SK-N-SH (cell line): Measurements from ENCODE around the gene EXOC4. TPM values are rescaled to one million over a fixed set of nuclear protein-coding genes. Genes with fewer than 3 reads are reported as not detected.

Experiments used
- CTCF ChIA-PET: fragments of 300-600, 350-600 bp; formaldehyde crosslinking; extraction: SDS; loops from one replicate; lab custom pipeline; 2021; lab: Yijun Ruan, JAX
- POLR2A ChIA-PET: fragments of 350-600 bp; sonication (Branson Sonifier 250); formaldehyde crosslinking; extraction: SDS; loops from one replicate; lab custom pipeline; 2020; ENCODE audit warnings: antibody characterized with exemption, inconsistent platforms; lab: Yijun Ruan, JAX
- DNase-seq: peaks from one replicate; pipeline ENCODE4 v3.0.0; 2012
- H2AFZ ChIP-seq: fragments of 200-600 bp; sonication (generic); 2 replicates; pipeline ENCODE4 v1.8.1; 2016; ENCODE audit warnings: antibody characterized with exemption, mild to moderate bottlenecking, low read depth
- H3F3A ChIP-seq: fragments of 200-600 bp; sonication (generic); replicated peaks from 2 replicates; pipeline ENCODE3; 2016; ENCODE audit warnings: antibody characterized with exemption, mild to moderate bottlenecking; ENCODE audit not compliant: insufficient read depth
- H3K27ac ChIP-seq, 2 experiments: fragments of 200-500 bp in 1 of 2; fragments of 200-600 bp in 1 of 2; sonication (Bioruptor generic) in 1 of 2; sonication (generic), shearing (Covaris generic) in 1 of 2; 2 replicates each; pipeline versions ENCODE4 v1.5.1 to v1.6.1; 2014 to 2016; ENCODE audit warnings: low read depth in 2 of 2, inconsistent platforms in 1 of 2, low read length in 1 of 2, mild to moderate bottlenecking in 1 of 2, mixed read lengths in 1 of 2
- H3K27me3 ChIP-seq: fragments of 200-600 bp; sonication (generic), shearing (Covaris generic); 2 replicates; pipeline ENCODE4 v1.6.1; 2016; ENCODE audit warnings: mixed run types; ENCODE audit not compliant: insufficient read depth
- H3K36me3 ChIP-seq, 2 experiments: fragments of 200-500 bp in 1 of 2; fragments of 200-600 bp in 1 of 2; sonication (Bioruptor generic) in 1 of 2; sonication (generic) in 1 of 2; replicated peaks in 1 of 2; 2 replicates each; pipeline versions ENCODE3 to v1.5.1; 2014 to 2016; ENCODE audit warnings: low read length in 1 of 2, mild to moderate bottlenecking in 1 of 2; ENCODE audit not compliant: insufficient read depth in 2 of 2, control insufficient read depth in 1 of 2
- H3K4me1 ChIP-seq, 2 experiments: fragments of 200-500 bp in 1 of 2; fragments of 200-600 bp in 1 of 2; sonication (Bioruptor generic) in 1 of 2; sonication (generic), shearing (Covaris generic) in 1 of 2; 2 replicates each; pipeline versions ENCODE4 v1.5.1 to v1.6.1; 2014 to 2016; ENCODE audit warnings: low read depth in 1 of 2, low read length in 1 of 2, mixed run types in 1 of 2; ENCODE audit not compliant: insufficient read depth in 2 of 2, control insufficient read depth in 1 of 2
- H3K4me2 ChIP-seq: fragments of 200-600 bp; sonication (generic), shearing (Covaris generic); 2 replicates; pipeline ENCODE4 v1.6.1; 2017; ENCODE audit warnings: mixed run types
- H3K4me3 ChIP-seq, 2 experiments: fragments of 200-500 bp in 1 of 2; fragments of 200-600 bp in 1 of 2; sonication (Bioruptor generic) in 1 of 2; sonication (generic), shearing (Covaris generic) in 1 of 2; 2 replicates each; pipeline versions ENCODE4 v1.5.1 to v1.8.1; 2014 to 2016; ENCODE audit warnings: low read depth in 2 of 2, inconsistent platforms in 1 of 2, low read length in 1 of 2, mild to moderate bottlenecking in 1 of 2, mixed read lengths in 1 of 2, moderate library complexity in 1 of 2
- H3K79me2 ChIP-seq: fragments of 200-600 bp; sonication (generic); 2 replicates; pipeline ENCODE4 v1.8.1; 2017; ENCODE audit warnings: mild to moderate bottlenecking; ENCODE audit not compliant: insufficient read depth
- H3K9ac ChIP-seq: fragments of 200-600 bp; sonication (generic); 2 replicates; pipeline ENCODE4 v1.6.1; 2017; ENCODE audit warnings: mixed run types
- H3K9me2 ChIP-seq: fragments of 200-600 bp; sonication (generic); 2 replicates; pipeline ENCODE4 v1.6.1; 2017; ENCODE audit warnings: mixed run types
- H3K9me3 ChIP-seq: fragments of 200-600 bp; sonication (generic); 2 replicates; pipeline ENCODE4 v1.6.1; 2017; ENCODE audit warnings: mixed run types, mild to moderate bottlenecking, moderate library complexity
- H4K20me1 ChIP-seq: fragments of 200-600 bp; sonication (generic); 2 replicates; pipeline ENCODE4 v1.6.1; 2017; ENCODE audit warnings: mild to moderate bottlenecking, mixed run types; ENCODE audit not compliant: insufficient read depth
- EP300 ChIP-seq, 2 experiments: IDR thresholded peaks; 2 replicates each; pipeline versions ENCODE4 v1.4.0 to v1.6.1; 2012; ENCODE audit warnings: borderline replicate concordance in 1 of 2, low read depth in 1 of 2, low read length in 1 of 2
- EZH2phosphoT487 ChIP-seq: fragments of 200-600 bp; sonication (generic); IDR thresholded peaks from 2 replicates; pipeline ENCODE4 v1.6.1; 2017; ENCODE audit warnings: low read depth, mixed run types, mild to moderate bottlenecking, antibody characterized with exemption, moderate library complexity, borderline replicate concordance
- FOSL2 ChIP-seq: IDR thresholded peaks from 2 replicates; pipeline ENCODE4 v1.4.0; 2012; ENCODE audit warnings: low read depth, mild to moderate bottlenecking, moderate library complexity, borderline replicate concordance
- FOXM1 ChIP-seq: IDR thresholded peaks from 2 replicates; pipeline ENCODE4 v1.4.0; 2012; ENCODE audit warnings: low read depth, mild to moderate bottlenecking
- GATA2 ChIP-seq: sonication (generic); formaldehyde crosslinking; IDR thresholded peaks from 2 replicates; pipeline ENCODE4 v1.5.0; 2020; ENCODE audit warnings: mild to moderate bottlenecking, missing genetic modification reagents
- RAD21 ChIP-seq: IDR thresholded peaks from 2 replicates; pipeline ENCODE4 v1.6.1; 2012; ENCODE audit warnings: mild to moderate bottlenecking, low read length
- RFX5 ChIP-seq: IDR thresholded peaks from 2 replicates; pipeline ENCODE4 v1.6.1; 2012; ENCODE audit warnings: mild to moderate bottlenecking, improper control_type of control experiment, low read length
- SIN3A ChIP-seq: IDR thresholded peaks from 2 replicates; pipeline ENCODE4 v1.6.1; 2012; ENCODE audit warnings: low read depth, mild to moderate bottlenecking, low read length, moderate library complexity, borderline replicate concordance
- TAF1 ChIP-seq: IDR thresholded peaks from 2 replicates; pipeline ENCODE4 v1.6.1; 2012; ENCODE audit warnings: low read depth, mild to moderate bottlenecking, low read length, moderate library complexity, borderline replicate concordance
- TCF12 ChIP-seq: IDR thresholded peaks from 2 replicates; pipeline ENCODE4 v1.4.0; 2012
- YY1 ChIP-seq: IDR thresholded peaks from 2 replicates; pipeline ENCODE4 v1.4.0; 2012; ENCODE audit warnings: low read depth, mild to moderate bottlenecking
- WGBS: methylation state at CpG from one replicate; pipeline ENCODE4 v1.1.6; 2017; ENCODE audit warnings: low lambda C conversion rate; 5-methylcytosine and 5-hydroxymethylcytosine counted together
- polyA plus RNA-seq, 3 experiments: library from polyadenylated mRNA; depleted of rRNA; stranded (reverse); fragments of >200 nt; gene quantifications; 2 replicates each; pipeline ENCODE4 v1.2.3, GENCODE V29; 2012
- TF ChIP-seq, protein P1 (sequence below): fragments of 150-350 bp; IDR thresholded peaks from 2 replicates; pipeline ENCODE4 v1.6.1; 2017; ENCODE audit warnings: antibody characterized with exemption, low read length, low read depth, borderline replicate concordance

The EXOC4 gene
- polyA plus RNA-seq, 1 of the 3 experiments (the other 2 are of a cell fraction), result 37.3 TPM

GRCh38 chr7:133633055-133633454 lies 380.2 kb downstream of the EXOC4 start:
- no peaks in the 10 kb centered on the region for H3K9me3 ChIP-seq
- POLR2A ChIA-PET, result no interaction called here
- peaks cover 6% of the 10 kb centered on the region for H3F3A ChIP-seq
- CTCF ChIA-PET, result interaction anchor here (0.8 to 1.8 kb wide), 2 partner anchors 13 to 110 kb away, joined by 3 to 5 read pairs; no protein-coding TSS in a partner anchor
- H3K27me3 ChIP-seq, result no peaks in the 10 kb centered on the region
- no peak overlapping the region for H2AFZ ChIP-seq
- H3K4me1 ChIP-seq, result peaks cover 0 to 2% of the 10 kb centered on the region in 2 experiments; a peak in 2 of 4 replicates
- H3K9me2 ChIP-seq, result no peaks in the 10 kb centered on the region
- no peak overlapping the region for H3K4me3 ChIP-seq
- WGBS, result 48% methylated on average over 2 of the region's 2 CpGs
- H3K36me3 ChIP-seq, result peaks cover 18 to 31% of the 10 kb centered on the region in 2 experiments
- H3K27ac ChIP-seq, result no peak overlapping the region
- no peak for DNase-seq
- H3K9ac ChIP-seq, result no peak overlapping the region
- H4K20me1 ChIP-seq, result no peaks in the 10 kb centered on the region
- H3K79me2 ChIP-seq, result no peaks in the 10 kb centered on the region
- H3K4me2 ChIP-seq, result no peak overlapping the region
- no peak for TF ChIP-seq FOSL2
- TF ChIP-seq FOXM1, result no peak
- no peak for TF ChIP-seq TAF1
- no peak for TF ChIP-seq GATA2 (CRISPR knock-in tag)
- TF ChIP-seq RAD21, result no peak
- no peak for TF ChIP-seq TCF12
- no peak for TF ChIP-seq EZH2phosphoT487
- TF ChIP-seq, protein P1, sequence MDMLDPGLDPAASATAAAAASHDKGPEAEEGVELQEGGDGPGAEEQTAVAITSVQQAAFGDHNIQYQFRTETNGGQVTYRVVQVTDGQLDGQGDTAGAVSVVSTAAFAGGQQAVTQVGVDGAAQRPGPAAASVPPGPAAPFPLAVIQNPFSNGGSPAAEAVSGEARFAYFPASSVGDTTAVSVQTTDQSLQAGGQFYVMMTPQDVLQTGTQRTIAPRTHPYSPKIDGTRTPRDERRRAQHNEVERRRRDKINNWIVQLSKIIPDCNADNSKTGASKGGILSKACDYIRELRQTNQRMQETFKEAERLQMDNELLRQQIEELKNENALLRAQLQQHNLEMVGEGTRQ, result no peak
- TF ChIP-seq SIN3A, result no peak
- no peak for TF ChIP-seq RFX5
- no peak for TF ChIP-seq YY1

GRCh38 chr7:133635541-133635940 lies 382.7 kb downstream of the EXOC4 start:
- no peak overlapping the region for H3K4me2 ChIP-seq
- DNase-seq, result no peak
- no peaks in the 10 kb centered on the region for H3K9me3 ChIP-seq
- TF ChIP-seq EP300 (IDR thresholded peaks at IDR 0.05; ENCODE audit: borderline replicate concordance in 1 of 2, low read depth in 1 of 2, low read length in 1 of 2), result no peak
- TF ChIP-seq, all 33 proteins: peak for 0
- no peaks in the 10 kb centered on the region for H3K79me2 ChIP-seq
- H3K27ac ChIP-seq, result peak overlapping the region in 1 of 2 experiments; percentile 34; a peak in 1 of 4 replicates
- ChIA-PET POLR2A (no interaction called here), CTCF (interaction anchor here (0.7 kb wide), 1 partner anchor 109 kb away, joined by 3 read pairs; no protein-coding TSS in a partner anchor)
- no peaks in the 10 kb centered on the region for H3K27me3 ChIP-seq
- peaks cover 3% of the 10 kb centered on the region for H3F3A ChIP-seq
- peaks cover 15 to 24% of the 10 kb centered on the region in 2 experiments for H3K36me3 ChIP-seq
- H3K9ac ChIP-seq, result no peak overlapping the region
- H3K9me2 ChIP-seq, result no peaks in the 10 kb centered on the region
- H3K4me3 ChIP-seq, result no peak overlapping the region
- no peak overlapping the region for H2AFZ ChIP-seq
- H4K20me1 ChIP-seq, result no peaks in the 10 kb centered on the region
- H3K4me1 ChIP-seq, result peaks cover 0 to 13% of the 10 kb centered on the region in 2 experiments; a peak in 2 of 4 replicates
- WGBS, result 100% methylated on average over 1 of the region's 1 CpG
